H1 (cell line): ENCODE data around the gene CD247.

Experiments
- BRCA1 ChIP-seq: IDR thresholded peaks from 2 replicates; pipeline ENCODE4 v1.6.1; 2012; ENCODE audit warnings: low read depth, low read length, improper control_type of control experiment
- CHD1 ChIP-seq: IDR thresholded peaks from 2 replicates; pipeline ENCODE4 v1.6.1; 2012; ENCODE audit warnings: low read depth, low read length, improper control_type of control experiment
- EZH2 ChIP-seq: fragments of 200-600 bp; sonication (generic); IDR thresholded peaks from 2 replicates; pipeline ENCODE4 v1.7.1; 2012; ENCODE audit warnings: low read depth, mild to moderate bottlenecking, moderate library complexity, low read length, inconsistent platforms; ENCODE audit not compliant: severe bottlenecking
- JUN ChIP-seq: IDR thresholded peaks from 2 replicates; pipeline ENCODE4 v1.6.1; 2011; ENCODE audit warnings: low read depth, mild to moderate bottlenecking, improper control_type of control experiment, low read length
- JUND ChIP-seq: IDR thresholded peaks from 2 replicates; pipeline ENCODE4 v1.6.1; 2011; ENCODE audit warnings: mild to moderate bottlenecking, improper control_type of control experiment, low read length
- POLR2A ChIP-seq, 2 experiments: IDR thresholded peaks; 1 replicate in 1 of 2; 2 replicates in 1 of 2; pipeline ENCODE4 v1.6.1; 2011; ENCODE audit warnings: low read depth in 2 of 2, low read length in 2 of 2, mild to moderate bottlenecking in 2 of 2; ENCODE audit errors: control extremely low read depth in 1 of 2
- SIN3A ChIP-seq, 2 experiments: IDR thresholded peaks in 1 of 2; conservative IDR thresholded peaks in 1 of 2; 2 replicates each; pipeline ENCODE4 v1.6.1; 2011 to 2012; ENCODE audit warnings: low read length in 2 of 2, improper control_type of control experiment in 1 of 2, low read depth in 1 of 2, mild to moderate bottlenecking in 1 of 2
- TF ChIP-seq, protein P1 (sequence below), 3 experiments: IDR thresholded peaks; 1 replicate in 2 of 3; 2 replicates in 1 of 3; pipeline versions ENCODE4 v1.5.1 to v1.6.1; 2011; ENCODE audit warnings: low read length in 3 of 3, mild to moderate bottlenecking in 3 of 3, inconsistent platforms in 2 of 3, low read depth in 1 of 3, moderate library complexity in 1 of 3; ENCODE audit not compliant: insufficient read depth in 1 of 3; ENCODE audit errors: control extremely low read depth in 1 of 3

DNA sequence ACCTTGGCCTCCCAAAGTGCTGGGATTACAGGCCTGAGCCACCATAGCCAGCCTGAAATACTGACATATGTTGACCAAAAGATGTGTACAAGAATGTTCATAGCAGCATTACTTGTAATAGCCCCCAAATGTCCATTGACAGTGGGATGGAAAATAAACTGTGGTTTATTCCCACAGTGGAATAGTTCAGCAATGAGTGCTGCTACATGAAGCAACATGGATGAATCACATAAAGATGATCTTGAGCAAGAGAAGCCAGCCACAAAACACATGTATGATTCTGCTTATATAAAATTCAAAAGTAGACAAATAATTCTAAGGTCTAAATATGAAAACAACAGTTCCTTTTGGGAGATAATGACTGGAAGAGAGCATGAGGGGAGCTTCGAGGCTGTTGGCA, 44.4 kb upstream of the CD247 start:
- TF ChIP-seq, protein P1, sequence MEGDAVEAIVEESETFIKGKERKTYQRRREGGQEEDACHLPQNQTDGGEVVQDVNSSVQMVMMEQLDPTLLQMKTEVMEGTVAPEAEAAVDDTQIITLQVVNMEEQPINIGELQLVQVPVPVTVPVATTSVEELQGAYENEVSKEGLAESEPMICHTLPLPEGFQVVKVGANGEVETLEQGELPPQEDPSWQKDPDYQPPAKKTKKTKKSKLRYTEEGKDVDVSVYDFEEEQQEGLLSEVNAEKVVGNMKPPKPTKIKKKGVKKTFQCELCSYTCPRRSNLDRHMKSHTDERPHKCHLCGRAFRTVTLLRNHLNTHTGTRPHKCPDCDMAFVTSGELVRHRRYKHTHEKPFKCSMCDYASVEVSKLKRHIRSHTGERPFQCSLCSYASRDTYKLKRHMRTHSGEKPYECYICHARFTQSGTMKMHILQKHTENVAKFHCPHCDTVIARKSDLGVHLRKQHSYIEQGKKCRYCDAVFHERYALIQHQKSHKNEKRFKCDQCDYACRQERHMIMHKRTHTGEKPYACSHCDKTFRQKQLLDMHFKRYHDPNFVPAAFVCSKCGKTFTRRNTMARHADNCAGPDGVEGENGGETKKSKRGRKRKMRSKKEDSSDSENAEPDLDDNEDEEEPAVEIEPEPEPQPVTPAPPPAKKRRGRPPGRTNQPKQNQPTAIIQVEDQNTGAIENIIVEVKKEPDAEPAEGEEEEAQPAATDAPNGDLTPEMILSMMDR (IDR thresholded peaks at IDR 0.05; ENCODE audit: control extremely low read depth in 1 of 3, insufficient read depth in 1 of 3, low read depth in 1 of 3, low read length in 3 of 3) = no peak
- TF ChIP-seq JUND (no peak), JUN (no peak), BRCA1 (no peak), POLR2A (IDR thresholded peaks at IDR 0.05; ENCODE audit: control extremely low read depth in 1 of 2, low read depth in 2 of 2, low read length in 2 of 2) (no peak), SIN3A (conservative IDR thresholded peaks at IDR 0.05 in 1 of 2, IDR thresholded peaks at IDR 0.05 in 1 of 2; ENCODE audit: low read depth in 1 of 2, low read length in 2 of 2) (no peak), EZH2 (no peak), CHD1 (no peak)
